Osteocyte (in vitro differentiated cells): ENCODE data around the gene CRAT. TPM values are rescaled to one million over a fixed set of nuclear protein-coding genes. Genes with fewer than 3 reads are reported as not detected.

Experiments
- DNase-seq: peaks from one replicate; pipeline ENCODE4 v3.0.0; 2021; ENCODE audit warnings: mixed read lengths; ENCODE audit not compliant: unreplicated experiment; ENCODE audit errors: extremely low spot score
- H3K27ac Mint-ChIP-seq: one replicate; pipeline ENCODE4 v1.8.0; 2021; ENCODE audit warnings: mild to moderate bottlenecking, mixed read lengths; ENCODE audit not compliant: unreplicated experiment
- H3K27me3 Mint-ChIP-seq: one replicate; pipeline ENCODE4 v1.8.0; 2021; ENCODE audit warnings: mixed read lengths; ENCODE audit not compliant: unreplicated experiment
- H3K36me3 Mint-ChIP-seq: one replicate; pipeline ENCODE4 v1.8.0; 2021; ENCODE audit warnings: mixed read lengths; ENCODE audit not compliant: unreplicated experiment
- H3K4me1 Mint-ChIP-seq: one replicate; pipeline ENCODE4 v1.8.0; 2021; ENCODE audit warnings: mixed read lengths; ENCODE audit not compliant: unreplicated experiment
- H3K4me3 Mint-ChIP-seq: one replicate; pipeline ENCODE4 v1.8.0; 2021; ENCODE audit warnings: mild to moderate bottlenecking, moderate library complexity, mixed read lengths; ENCODE audit not compliant: unreplicated experiment
- H3K9me3 Mint-ChIP-seq: one replicate; pipeline ENCODE4 v1.8.0; 2021; ENCODE audit warnings: mixed read lengths; ENCODE audit not compliant: unreplicated experiment
- CTCF ChIP-seq: fragments of 200-600 bp; sonication (generic); IDR thresholded peaks from 2 replicates; pipeline ENCODE4 v1.5.0; 2021; ENCODE audit warnings: antibody characterized with exemption, mild to moderate bottlenecking, moderate library complexity
- total RNA-seq: library from RNA; stranded (reverse); gene quantifications from 2 replicates; pipeline ENCODE4 v1.2.1, GENCODE V29; 2021

Gene CRAT
- total RNA-seq, 1 donor from 2014 or later = 55.1 TPM

- Mint-ChIP-seq H3K27me3 (no peaks in the 10 kb centered on the region), H3K4me3 (no peak overlapping the region), H3K4me1 (peaks cover 13% of the 10 kb centered on the region), H3K9me3 (no peaks in the 10 kb centered on the region), H3K27ac (no peak overlapping the region), H3K36me3 (no peaks in the 10 kb centered on the region)
- DNase-seq = no peak
- TF ChIP-seq CTCF = no peak
Observed at GRCh38 chr9:129077236-129077635, 33.4 kb downstream of the CRAT start.

GRCh38 chr9:129076640-129077037 is 34.0 kb downstream of the CRAT start:
- TF ChIP-seq CTCF = no peak
- Mint-ChIP-seq H3K4me3 (no peak overlapping the region), H3K9me3 (no peaks in the 10 kb centered on the region), H3K27ac (no peak overlapping the region), H3K4me1 (peaks cover 10% of the 10 kb centered on the region), H3K27me3 (no peaks in the 10 kb centered on the region), H3K36me3 (no peaks in the 10 kb centered on the region)
- DNase-seq = no peak

GRCh38 chr9:129075996-129076639 is 34.5 kb downstream of the CRAT start:
- Mint-ChIP-seq H3K4me1 (peaks cover 7% of the 10 kb centered on the region), H3K27me3 (no peaks in the 10 kb centered on the region), H3K9me3 (no peaks in the 10 kb centered on the region), H3K27ac (no peak overlapping the region), H3K36me3 (no peaks in the 10 kb centered on the region), H3K4me3 (no peak overlapping the region)
- no peak for TF ChIP-seq CTCF
- no peak for DNase-seq

- no peaks in the 10 kb centered on the region for H3K4me1 Mint-ChIP-seq
- no peak for DNase-seq
- TF ChIP-seq CTCF = no peak
- H3K9me3 Mint-ChIP-seq = no peaks in the 10 kb centered on the region
- peaks cover 2% of the 10 kb centered on the region for H3K36me3 Mint-ChIP-seq
- no peak overlapping the region for H3K27ac Mint-ChIP-seq
- H3K27me3 Mint-ChIP-seq = no peaks in the 10 kb centered on the region
- H3K4me3 Mint-ChIP-seq = no peak overlapping the region
Observed at GRCh38 chr9:129074106-129074505, 36.5 kb downstream of the CRAT start.

- no peak for TF ChIP-seq CTCF
- Mint-ChIP-seq H3K27me3 (no peaks in the 10 kb centered on the region), H3K9me3 (no peaks in the 10 kb centered on the region), H3K4me3 (no peak overlapping the region), H3K27ac (no peak overlapping the region), H3K4me1 (no peaks in the 10 kb centered on the region), H3K36me3 (peaks cover 7% of the 10 kb centered on the region)
- DNase-seq = no peak
Observed at GRCh38 chr9:129073404-129073803, 37.2 kb downstream of the CRAT start.
